H1 (cell line): ENCODE results near the gene KAT8. TPM values are rescaled to one million over a fixed set of nuclear protein-coding genes. Genes with fewer than 3 reads are reported as not detected.

ENCODE experiments used
- EZH2 ChIP-seq: fragments of 200-600 bp; sonication (generic); IDR thresholded peaks from 2 replicates; pipeline ENCODE4 v1.7.1; 2012; ENCODE audit warnings: low read depth, mild to moderate bottlenecking, moderate library complexity, low read length, inconsistent platforms; ENCODE audit not compliant: severe bottlenecking
- GABPA ChIP-seq: IDR thresholded peaks from 2 replicates; pipeline ENCODE4 v1.6.1; 2011; ENCODE audit warnings: mild to moderate bottlenecking, low read length, moderate library complexity, borderline replicate concordance; ENCODE audit not compliant: insufficient read depth
- polyA plus RNA-seq, 7 experiments: library from polyadenylated mRNA; depleted of rRNA in 3 of 7; stranded (reverse) in 5 of 7; unstranded in 2 of 7; fragments of >200 nt in 5 of 7; fragments of 200-250 nt in 2 of 7; gene quantifications; 1 replicate in 5 of 7; 2 replicates in 1 of 7; 4 replicates in 1 of 7; pipeline versions ENCODE4 v1.2.1 to v1.2.3, GENCODE V29; 2011 to 2013; ENCODE audit warnings: missing spikeins in 2 of 7, mixed read lengths in 2 of 7
- small RNA-seq: library from polyadenylated mRNA; stranded (forward); fragments of <200 nt; extraction: miRNeasy Mini kit (QIAGEN cat#:217004); gene quantifications from one replicate; pipeline ENCODE3, GENCODE V24; 2013; ENCODE audit not compliant: insufficient read depth
- total RNA-seq: library from RNA; stranded (reverse); fragmentation: NEBNext Ultra II Directional; extraction: Animal tissue kit (Norgen Biotek cat#: 25700); gene quantifications from 2 replicates; pipeline ENCODE4 v1.2.1, GENCODE V29; 2021
- TF ChIP-seq, protein P1 (sequence below), 3 experiments: IDR thresholded peaks; 1 replicate in 2 of 3; 2 replicates in 1 of 3; pipeline versions ENCODE4 v1.5.1 to v1.6.1; 2011; ENCODE audit warnings: low read length in 3 of 3, mild to moderate bottlenecking in 3 of 3, inconsistent platforms in 2 of 3, low read depth in 1 of 3, moderate library complexity in 1 of 3; ENCODE audit not compliant: insufficient read depth in 1 of 3; ENCODE audit errors: control extremely low read depth in 1 of 3

The KAT8 gene
- total and polyA plus RNA-seq, 2 of the 8 experiments (the other 6 are each of a cell fraction or from before 2014, with no cell fraction given): 52.6 to 61.6 TPM

DNA sequence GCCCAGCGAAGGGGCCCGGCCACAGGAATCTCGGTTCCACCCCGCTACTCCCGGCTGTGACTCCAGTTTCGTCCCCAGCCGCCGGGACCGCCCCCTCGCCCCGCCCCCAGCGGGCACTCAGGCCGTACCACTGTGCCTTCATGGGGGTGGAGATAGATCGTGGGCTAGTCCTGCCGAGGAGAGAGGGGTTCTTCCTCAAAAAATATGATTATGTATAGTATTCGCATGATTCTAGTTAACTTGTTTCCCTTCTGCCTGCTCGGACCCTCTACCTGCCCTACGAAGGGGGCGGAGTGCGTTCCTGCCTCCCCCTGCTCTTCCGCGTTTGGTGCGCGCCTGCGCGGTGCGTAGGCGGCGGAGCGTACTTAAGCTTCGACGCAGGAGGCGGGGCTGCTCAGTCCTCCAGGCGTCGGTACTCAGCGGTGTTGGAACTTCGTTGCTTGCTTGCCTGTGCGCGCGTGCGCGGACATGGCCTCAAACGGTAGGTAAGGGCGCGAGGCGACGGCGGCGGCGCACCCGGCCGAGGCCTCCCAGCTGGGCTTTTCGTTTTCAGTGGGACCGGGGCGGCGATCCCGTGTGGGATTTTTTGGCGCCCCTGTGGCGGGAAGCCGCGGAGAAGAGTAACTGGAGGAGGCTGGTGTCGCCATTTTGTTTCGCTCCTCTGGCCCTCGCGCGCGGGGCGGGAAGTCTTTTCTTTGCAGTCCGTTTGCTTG is 62.4 kb downstream of the KAT8 start, which contains the start of gene FUS (continued):
- TF ChIP-seq EZH2: no peak
- no peak for TF ChIP-seq GABPA
- TF ChIP-seq, protein P1, sequence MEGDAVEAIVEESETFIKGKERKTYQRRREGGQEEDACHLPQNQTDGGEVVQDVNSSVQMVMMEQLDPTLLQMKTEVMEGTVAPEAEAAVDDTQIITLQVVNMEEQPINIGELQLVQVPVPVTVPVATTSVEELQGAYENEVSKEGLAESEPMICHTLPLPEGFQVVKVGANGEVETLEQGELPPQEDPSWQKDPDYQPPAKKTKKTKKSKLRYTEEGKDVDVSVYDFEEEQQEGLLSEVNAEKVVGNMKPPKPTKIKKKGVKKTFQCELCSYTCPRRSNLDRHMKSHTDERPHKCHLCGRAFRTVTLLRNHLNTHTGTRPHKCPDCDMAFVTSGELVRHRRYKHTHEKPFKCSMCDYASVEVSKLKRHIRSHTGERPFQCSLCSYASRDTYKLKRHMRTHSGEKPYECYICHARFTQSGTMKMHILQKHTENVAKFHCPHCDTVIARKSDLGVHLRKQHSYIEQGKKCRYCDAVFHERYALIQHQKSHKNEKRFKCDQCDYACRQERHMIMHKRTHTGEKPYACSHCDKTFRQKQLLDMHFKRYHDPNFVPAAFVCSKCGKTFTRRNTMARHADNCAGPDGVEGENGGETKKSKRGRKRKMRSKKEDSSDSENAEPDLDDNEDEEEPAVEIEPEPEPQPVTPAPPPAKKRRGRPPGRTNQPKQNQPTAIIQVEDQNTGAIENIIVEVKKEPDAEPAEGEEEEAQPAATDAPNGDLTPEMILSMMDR (IDR thresholded peaks at IDR 0.05; ENCODE audit: control extremely low read depth in 1 of 3, insufficient read depth in 1 of 3, low read depth in 1 of 3, low read length in 3 of 3): no peak
- TF ChIP-seq, all 59 proteins: peak for 22

Small RNA genes within 50 kb of the gene (small RNA-seq; reads per million reads assigned to genes)
- gene AC009088.4 (not detected), gene NDUFA3P6 (not detected)

Other genes with a start within 250 kb of the KAT8 start
- gene BCL7C, start 223.6 kb upstream of the KAT8 start, total RNA-seq: 16.5 and 17.2 TPM in 2 replicates
- gene BCL7C, start 223.6 kb upstream of the KAT8 start, polyA plus RNA-seq (2011; rRNA removed): 8.6 and 10.9 TPM in 2 replicates
- gene CTF1, start 221.1 kb upstream of the KAT8 start, total RNA-seq: 0.77 and 0.97 TPM in 2 replicates
- gene CTF1, start 221.1 kb upstream of the KAT8 start, polyA plus RNA-seq (2011; rRNA removed): 3.4 and 5.0 TPM in 2 replicates
- gene FBXL19, start 194.1 kb upstream of the KAT8 start, total RNA-seq: 72.2 and 74.8 TPM in 2 replicates
- gene FBXL19, start 194.1 kb upstream of the KAT8 start, polyA plus RNA-seq (2011; rRNA removed): 47.2 and 77.3 TPM in 2 replicates
- 8.7 and 10.0 TPM in 2 replicates for gene ORAI3, start 168.6 kb upstream of the KAT8 start, total RNA-seq
- gene ORAI3, start 168.6 kb upstream of the KAT8 start, polyA plus RNA-seq (2011; rRNA removed): 24.5 and 26.8 TPM in 2 replicates
- gene SETD1A, start 159.9 kb upstream of the KAT8 start, total RNA-seq: 29.0 and 29.6 TPM in 2 replicates
- gene SETD1A, start 159.9 kb upstream of the KAT8 start, polyA plus RNA-seq (2011; rRNA removed): 4.8 and 8.3 TPM in 2 replicates
- gene HSD3B7, start 132.5 kb upstream of the KAT8 start, total RNA-seq: 2.9 and 3.1 TPM in 2 replicates
- gene HSD3B7, start 132.5 kb upstream of the KAT8 start, polyA plus RNA-seq (2011; rRNA removed): 6.6 and 9.8 TPM in 2 replicates
- 18.0 and 20.2 TPM in 2 replicates for gene STX1B, start 107.0 kb upstream of the KAT8 start, total RNA-seq
- gene STX1B, start 107.0 kb upstream of the KAT8 start, polyA plus RNA-seq (2011; rRNA removed): 8.9 and 14.6 TPM in 2 replicates
- 32.3 and 39.2 TPM in 2 replicates for gene STX4, start 84.1 kb upstream of the KAT8 start, total RNA-seq
- gene STX4, start 84.1 kb upstream of the KAT8 start, polyA plus RNA-seq (2011; rRNA removed): 25.8 and 32.1 TPM in 2 replicates
- gene ZNF668, start 43.4 kb upstream of the KAT8 start, total RNA-seq: 13.6 and 14.0 TPM in 2 replicates
- 14.3 and 18.8 TPM in 2 replicates for gene ZNF668, start 43.4 kb upstream of the KAT8 start, polyA plus RNA-seq (2011; rRNA removed)
- 25.0 TPM in 2 replicates for gene ZNF646, start 43.2 kb upstream of the KAT8 start, total RNA-seq
- 6.5 and 9.9 TPM in 2 replicates for gene ZNF646, start 43.2 kb upstream of the KAT8 start, polyA plus RNA-seq (2011; rRNA removed)
- 1.7 and 2.5 TPM in 2 replicates for gene PRSS53, start 28.7 kb upstream of the KAT8 start, total RNA-seq
- gene PRSS53, start 28.7 kb upstream of the KAT8 start, polyA plus RNA-seq (2011; rRNA removed): 2.6 and 3.6 TPM in 2 replicates
- 83.3 and 84.1 TPM in 2 replicates for gene VKORC1, start 22.9 kb upstream of the KAT8 start, total RNA-seq
- 483 and 512 TPM in 2 replicates for gene VKORC1, start 22.9 kb upstream of the KAT8 start, polyA plus RNA-seq (2011; rRNA removed)
- gene BCKDK, start 9.3 kb upstream of the KAT8 start, total RNA-seq: 49.6 and 51.5 TPM in 2 replicates
- 77.1 and 97.1 TPM in 2 replicates for gene BCKDK, start 9.3 kb upstream of the KAT8 start, polyA plus RNA-seq (2011; rRNA removed)
- gene PRSS8, start 18.1 kb downstream of the KAT8 start, total RNA-seq: 86.1 and 87.7 TPM in 2 replicates
- 273 and 321 TPM in 2 replicates for gene PRSS8, start 18.1 kb downstream of the KAT8 start, polyA plus RNA-seq (2011; rRNA removed)
- gene PRSS36, start 32.4 kb downstream of the KAT8 start, total RNA-seq: 1.3 TPM in 2 replicates
- gene PRSS36, start 32.4 kb downstream of the KAT8 start, polyA plus RNA-seq (2011; rRNA removed): 1.9 and 3.1 TPM in 2 replicates
- gene FUS, start 62.5 kb downstream of the KAT8 start, total RNA-seq: 685 and 686 TPM in 2 replicates
- 484 and 491 TPM in 2 replicates for gene FUS, start 62.5 kb downstream of the KAT8 start, polyA plus RNA-seq (2011; rRNA removed)
- 29.9 and 32.2 TPM in 2 replicates for gene PYCARD, start 85.1 kb downstream of the KAT8 start, total RNA-seq
- gene PYCARD, start 85.1 kb downstream of the KAT8 start, polyA plus RNA-seq (2011; rRNA removed): 77.9 and 87.0 TPM in 2 replicates
- gene TRIM72, start 96.5 kb downstream of the KAT8 start, total RNA-seq: 1.3 and 2.1 TPM in 2 replicates
- gene TRIM72, start 96.5 kb downstream of the KAT8 start, polyA plus RNA-seq (2011; rRNA removed): 0.57 and 0.97 TPM in 2 replicates
- 3.0 and 3.5 TPM in 2 replicates for gene PYDC1, start 99.5 kb downstream of the KAT8 start, total RNA-seq
- gene PYDC1, start 99.5 kb downstream of the KAT8 start, polyA plus RNA-seq (2011; rRNA removed): 5.9 and 11.1 TPM in 2 replicates
- gene ITGAM, start 142.3 kb downstream of the KAT8 start, total RNA-seq: 0.22 and 0.44 TPM in 2 replicates
- gene ITGAM, start 142.3 kb downstream of the KAT8 start, polyA plus RNA-seq (2011; rRNA removed): 2.0 and 2.9 TPM in 2 replicates
- gene ITGAX, start 237.5 kb downstream of the KAT8 start, total RNA-seq: not detected in 2 replicates
- gene ITGAX, start 237.5 kb downstream of the KAT8 start, polyA plus RNA-seq (2011; rRNA removed): 0.13 and 0.30 TPM in 2 replicates